PC-9 (cell line): ENCODE measurements around the gene ABCA12. TPM values are rescaled to one million over a fixed set of nuclear protein-coding genes. Genes with fewer than 3 reads are reported as not detected.

Experiments
- BruUV-seq: library from RNA; stranded (reverse); fragments of 400-500 nt; replicated peaks from 2 replicates; lab custom pipeline; 2021; lab: Mats Ljungman, UMichigan
- CTCF ChIA-PET: fragments of 300-600 bp; sonication (Branson Sonifier 250); formaldehyde crosslinking; loops from one replicate; lab custom pipeline; 2022; ENCODE audit warnings: antibody characterized with exemption; lab: Charles Lee
- POLR2A ChIA-PET: fragments of 300-600 bp; sonication (Branson Sonifier 250); formaldehyde crosslinking; loops from one replicate; lab custom pipeline; 2022; ENCODE audit warnings: antibody characterized with exemption; ENCODE audit not compliant: unreplicated experiment; lab: Charles Lee
- DNase-seq, 2 experiments: peaks; one replicate each; pipeline versions ENCODE4 v3.0.0 to v3.0.0-alpha.2; 2015 to 2022; ENCODE audit warnings: mixed read lengths in 1 of 2
- H2AFZ ChIP-seq: fragments of 200-600 bp; sonication (generic); 2 replicates; pipeline ENCODE4 v1.8.1; 2017; ENCODE audit warnings: antibody characterized with exemption
- H3F3A ChIP-seq: fragments of 200-600 bp; sonication (generic); 2 replicates; pipeline ENCODE4 v1.8.1; 2017; ENCODE audit warnings: antibody characterized with exemption, mild to moderate bottlenecking, low read depth; ENCODE audit not compliant: insufficient read depth
- H3K27ac ChIP-seq: fragments of 200-600 bp; sonication (generic); 2 replicates; pipeline ENCODE4 v1.6.1; 2016; ENCODE audit warnings: mixed run types
- H3K27me3 ChIP-seq: fragments of 200-600 bp; sonication (generic); 2 replicates; pipeline ENCODE4 v1.6.1; 2016; ENCODE audit warnings: low read depth, mixed run types; ENCODE audit not compliant: insufficient read depth
- H3K36me3 ChIP-seq: fragments of 200-600 bp; sonication (generic); 2 replicates; pipeline ENCODE4 v1.6.1; 2016; ENCODE audit warnings: low read depth, mixed run types
- H3K4me1 ChIP-seq: fragments of 200-600 bp; sonication (generic); replicated peaks from 2 replicates; pipeline ENCODE4 v1.6.1; 2016; ENCODE audit warnings: mixed run types; ENCODE audit not compliant: insufficient read depth
- H3K4me2 ChIP-seq: fragments of 200-600 bp; sonication (generic); 2 replicates; pipeline ENCODE4 v1.6.1; 2017; ENCODE audit warnings: mixed run types
- H3K4me3 ChIP-seq: fragments of 200-600 bp; sonication (generic); 2 replicates; pipeline ENCODE4 v1.6.1; 2016; ENCODE audit warnings: mixed run types
- H3K79me2 ChIP-seq: fragments of 200-600 bp; sonication (generic); 2 replicates; pipeline ENCODE4 v1.6.1; 2017; ENCODE audit warnings: low read depth, mixed run types
- H3K9me2 ChIP-seq: fragments of 200-600 bp; sonication (generic); 2 replicates; pipeline ENCODE4 v1.8.1; 2017; ENCODE audit warnings: mild to moderate bottlenecking; ENCODE audit not compliant: insufficient read depth
- H3K9me3 ChIP-seq: fragments of 200-600 bp; sonication (generic); 2 replicates; pipeline ENCODE4 v1.8.1; 2016; ENCODE audit warnings: low read depth; ENCODE audit not compliant: insufficient read depth
- H4K20me1 ChIP-seq: fragments of 200-600 bp; sonication (generic); 2 replicates; pipeline ENCODE4 v1.8.1; 2017; ENCODE audit not compliant: insufficient read depth
- CTCF ChIP-seq: fragments of 200-600 bp; sonication (generic); conservative IDR thresholded peaks from 2 replicates; pipeline ENCODE4 v1.6.1; 2017; ENCODE audit warnings: mixed run types, antibody characterized with exemption, mild to moderate bottlenecking, moderate library complexity
- EZH2 ChIP-seq: fragments of 200-600 bp; sonication (generic); IDR thresholded peaks from 2 replicates; pipeline ENCODE4 v1.8.0; 2017; ENCODE audit warnings: antibody characterized with exemption, low read depth
- intact Hi-C: fragments of 100-400 bp; cut with micrococcal nuclease; formaldehyde crosslinking; loops from one replicate; pipeline ENCODE4 v1.10.0; 2022; ENCODE audit not compliant: unreplicated experiment
- total RNA-seq: library from RNA; stranded (reverse); gene quantifications from 2 replicates; pipeline ENCODE4 v1.2.3, GENCODE V29; 2021

The ABCA12 gene
- total RNA-seq, 1 experiment from 2014 or later, result 2.0 TPM

- H2AFZ ChIP-seq, result no peak overlapping the region
Observed at GRCh38 chr2:214899751-214900150, 238.7 kb downstream of the ABCA12 start.

GRCh38 chr2:214896274-214896673 lies 242.2 kb downstream of the ABCA12 start:
- Histone ChIP-seq H3K27ac (no peak overlapping the region), H3K36me3 (no peaks in the 10 kb centered on the region), H4K20me1 (no peaks in the 10 kb centered on the region), H3K79me2 (no peaks in the 10 kb centered on the region), H3K9me2 (no peaks in the 10 kb centered on the region), H3F3A (no peaks in the 10 kb centered on the region), H3K4me3 (no peak overlapping the region), H3K9me3 (no peaks in the 10 kb centered on the region), H3K27me3 (no peaks in the 10 kb centered on the region), H3K4me1 (no peaks in the 10 kb centered on the region), H3K4me2 (no peak overlapping the region), H2AFZ (no peak overlapping the region; the same call in 1 of the 2 replicates)
- no TSS peak for BruUV-seq
- ChIA-PET CTCF (no interaction called here), POLR2A (no interaction called here)
- no peak for TF ChIP-seq CTCF
- TF ChIP-seq EZH2, result no peak
- DNase-seq, result peak in 1 of 2 experiments; percentile 9
- intact Hi-C loops, result no loop called here

More at GRCh38 chr2:214899751-214900150, 238.7 kb downstream of the ABCA12 start:
- no peaks in the 10 kb centered on the region for H3K36me3 ChIP-seq
- H3K4me3 ChIP-seq, result no peak overlapping the region
- no TSS peak for BruUV-seq
- no peaks in the 10 kb centered on the region for H4K20me1 ChIP-seq
- no peaks in the 10 kb centered on the region for H3K79me2 ChIP-seq
- H3K27ac ChIP-seq, result no peak overlapping the region
- H3K4me1 ChIP-seq, result no peaks in the 10 kb centered on the region
- H3K9me3 ChIP-seq, result no peaks in the 10 kb centered on the region
- CTCF ChIA-PET, result no interaction called here
- H3F3A ChIP-seq, result no peaks in the 10 kb centered on the region
- intact Hi-C loops, result loop anchor here (5.0 kb wide), 1 partner anchor 43 kb away; no protein-coding TSS in a partner anchor
- POLR2A ChIA-PET, result no interaction called here
- no peak overlapping the region for H3K4me2 ChIP-seq
- DNase-seq, result no peak
- TF ChIP-seq CTCF, result no peak
- no peak for TF ChIP-seq EZH2
- H3K27me3 ChIP-seq, result no peaks in the 10 kb centered on the region
- H3K9me2 ChIP-seq, result no peaks in the 10 kb centered on the region

GRCh38 chr2:214895469-214895868 lies 243.0 kb downstream of the ABCA12 start:
- H3K4me2 ChIP-seq, result no peak overlapping the region
- no peaks in the 10 kb centered on the region for H3K27me3 ChIP-seq
- H2AFZ ChIP-seq, result no peak overlapping the region
- H3K27ac ChIP-seq, result no peak overlapping the region
- no peaks in the 10 kb centered on the region for H3K79me2 ChIP-seq
- no peaks in the 10 kb centered on the region for H3K36me3 ChIP-seq
- H4K20me1 ChIP-seq, result no peaks in the 10 kb centered on the region
- CTCF ChIA-PET, result no interaction called here
- DNase-seq, result peak in 1 of 2 experiments; percentile 21
- H3K4me1 ChIP-seq, result no peaks in the 10 kb centered on the region
- POLR2A ChIA-PET, result no interaction called here
- no peaks in the 10 kb centered on the region for H3K9me2 ChIP-seq
- BruUV-seq, result no TSS peak
- no peaks in the 10 kb centered on the region for H3K9me3 ChIP-seq
- intact Hi-C loops, result no loop called here
- no peak for TF ChIP-seq EZH2
- no peak for TF ChIP-seq CTCF
- no peak overlapping the region for H3K4me3 ChIP-seq
- H3F3A ChIP-seq, result no peaks in the 10 kb centered on the region
